CD4-positive, alpha-beta T cell (primary cell): ENCODE results near the gene BNC1. TPM values are rescaled to one million over a fixed set of nuclear protein-coding genes. Genes with fewer than 3 reads are reported as not detected.
A peak's percentile ranks its signal among the peaks of the same experiment; 100 is the strongest.

Source experiments
- ATAC-seq: fragments of 200-7000 bp; cut with Tn5 transposase; one replicate; pipeline ENCODE4 v1.10.0; 2022; ENCODE audit warnings: mild to moderate bottlenecking; ENCODE audit not compliant: poor library complexity
- CTCF ChIA-PET: fragments of 350-600 bp; sonication (Branson Sonifier 250); formaldehyde crosslinking; loops from one replicate; lab custom pipeline; 2021; ENCODE audit warnings: antibody characterized with exemption, inconsistent platforms; lab: Charles Lee
- POLR2A ChIA-PET: fragments of 350-600 bp; sonication (Branson Sonifier 250); formaldehyde crosslinking; loops from one replicate; lab custom pipeline; 2021; ENCODE audit warnings: antibody characterized with exemption, inconsistent platforms; lab: Charles Lee
- DNase-seq, 14 experiments: peaks; one replicate each; pipeline ENCODE4 v3.0.0-alpha.2; 2013 to 2020; ENCODE audit warnings: mixed read lengths in 2 of 14
- H3K27ac ChIP-seq, 2 donors: one replicate each; pipeline versions ENCODE4 v1.5.1 to v1.7.0; 2013; ENCODE audit warnings: low read length in 2 of 2, low read depth in 1 of 2, mild to moderate bottlenecking in 1 of 2
- H3K27me3 ChIP-seq, 2 experiments: 1 replicate in 1 of 2; 2 replicates in 1 of 2; pipeline versions ENCODE4 v1.6.1 to v1.7.0; 2013; ENCODE audit warnings: low read length in 2 of 2, control low read depth in 1 of 2, mild to moderate bottlenecking in 1 of 2, moderate library complexity in 1 of 2; ENCODE audit not compliant: insufficient read depth in 2 of 2, control insufficient read depth in 1 of 2
- H3K36me3 ChIP-seq: one replicate; pipeline ENCODE4 v1.6.1; 2013; ENCODE audit warnings: low read length, control low read depth; ENCODE audit not compliant: insufficient read depth
- H3K4me1 ChIP-seq: one replicate; pipeline ENCODE4 v1.6.1; 2013; ENCODE audit warnings: low read length, control low read depth; ENCODE audit not compliant: insufficient read depth
- H3K4me3 ChIP-seq: one replicate; pipeline ENCODE4 v1.5.1; 2013; ENCODE audit warnings: mild to moderate bottlenecking, low read length, moderate library complexity
- H3K9me3 ChIP-seq, 2 experiments: 1 replicate in 1 of 2; 2 replicates in 1 of 2; pipeline versions ENCODE4 v1.6.1 to v1.7.0; 2013; ENCODE audit warnings: low read length in 2 of 2, mild to moderate bottlenecking in 2 of 2, control low read depth in 1 of 2, moderate library complexity in 1 of 2; ENCODE audit not compliant: control insufficient read depth in 1 of 2, insufficient read depth in 1 of 2
- H3K27ac Mint-ChIP-seq: one replicate; pipeline ENCODE4 v1.8.0; 2020; ENCODE audit warnings: mixed read lengths
- H3K27me3 Mint-ChIP-seq: one replicate; pipeline ENCODE4 v1.8.0; 2021; ENCODE audit warnings: mixed read lengths
- H3K36me3 Mint-ChIP-seq: one replicate; pipeline ENCODE4 v1.8.0; 2021; ENCODE audit warnings: low read depth, mixed read lengths
- H3K4me1 Mint-ChIP-seq: one replicate; pipeline ENCODE4 v1.8.0; 2021; ENCODE audit warnings: low read depth, mixed read lengths
- H3K4me3 Mint-ChIP-seq: one replicate; pipeline ENCODE4 v1.8.0; 2020; ENCODE audit warnings: mild to moderate bottlenecking, mixed read lengths
- H3K9me3 Mint-ChIP-seq: one replicate; pipeline ENCODE4 v1.8.0; 2020; ENCODE audit warnings: mixed read lengths
- CTCF ChIP-seq: fragments of 200-600 bp; IDR thresholded peaks from one replicate; pipeline ENCODE4 v1.8.0; 2022; ENCODE audit warnings: antibody characterized with exemption, mild to moderate bottlenecking
- intact Hi-C, 2 experiments: fragments of 100-400 bp; cut with DNase I in 1 of 2; cut with micrococcal nuclease in 1 of 2; formaldehyde crosslinking; loops; one replicate each; pipeline versions ENCODE4 v1.15.1 to v1.9.0; 2023 to 2025; cut with DNase I, micrococcal nuclease
- polyA plus RNA-seq, 2 donors: library from polyadenylated mRNA; unstranded; fragments of 120-200 nt; gene quantifications; one replicate each; pipeline ENCODE4 v1.2.1, GENCODE V29; 2013
- total RNA-seq, 174 experiments: library from RNA in 2 of 174; stranded (reverse) in 2 of 174; gene quantifications; one replicate each; pipeline ENCODE4 v1.2.3 and lab custom pipeline; 2021 to 2026

BNC1 gene
- not detected for total RNA-seq
- polyA plus RNA-seq (2013, experiment 1 of 2) = not detected
- 0.04 TPM for polyA plus RNA-seq (2013, experiment 2 of 2)
- total RNA-seq (lab: John Stamatoyannopoulos, UW) = 0 to 0.14 (median 0) reads per million in 172 experiments

- DNase-seq = no peak
- peaks cover 37 to 75% of the 10 kb centered on the region in 2 experiments for H3K27me3 ChIP-seq
- intact Hi-C loops = no loop called here
- no peaks in the 10 kb centered on the region for H3K9me3 Mint-ChIP-seq
- H3K27me3 Mint-ChIP-seq = peaks cover 81% of the 10 kb centered on the region
- no peak within 1 kb of the TSS for H3K27ac Mint-ChIP-seq
- H3K4me1 ChIP-seq = peaks cover 12% of the 10 kb centered on the region
- TF ChIP-seq CTCF = no peak
- no peak within 1 kb of the TSS for H3K4me3 ChIP-seq
- ChIA-PET POLR2A (no interaction called here), CTCF (no interaction called here)
- no peak for ATAC-seq
- H3K4me3 Mint-ChIP-seq = peak within 1 kb of the TSS; percentile 25
- H3K27ac ChIP-seq = no peak within 1 kb of the TSS
- H3K36me3 ChIP-seq = no peaks in the 10 kb centered on the region
- H3K9me3 ChIP-seq = peaks cover 0 to 12% of the 10 kb centered on the region in 2 experiments
- peaks cover 6% of the 10 kb centered on the region for H3K4me1 Mint-ChIP-seq
- H3K36me3 Mint-ChIP-seq = no peaks in the 10 kb centered on the region
These were observed at the start of gene BNC1 for GRCh38 chr15:83284559-83285283. TSS of gene BNC1 (minus strand) at chr15:83284664. CDS start at chr15:83284628, 36 bp downstream.

GRCh38 chr15:83327041-83327440 is 42.6 kb upstream of the BNC1 start:
- Mint-ChIP-seq H3K36me3 (no peaks in the 10 kb centered on the region), H3K4me1 (no peaks in the 10 kb centered on the region), H3K27me3 (peaks cover 14% of the 10 kb centered on the region), H3K9me3 (no peaks in the 10 kb centered on the region), H3K4me3 (no peak overlapping the region), H3K27ac (no peak overlapping the region)
- Histone ChIP-seq H3K4me1 (no peaks in the 10 kb centered on the region), H3K9me3 (no peaks in the 10 kb centered on the region), H3K36me3 (no peaks in the 10 kb centered on the region), H3K27me3 (peaks cover 0 to 3% of the 10 kb centered on the region in 2 experiments), H3K4me3 (no peak overlapping the region), H3K27ac (no peak overlapping the region)
- intact Hi-C loops = no loop called here
- ChIA-PET CTCF (no interaction called here), POLR2A (no interaction called here)
- ATAC-seq (no peak), DNase-seq (no peak)
- no peak for TF ChIP-seq CTCF

- no peaks in the 10 kb centered on the region for H3K36me3 Mint-ChIP-seq
- Histone ChIP-seq H3K4me1 (no peaks in the 10 kb centered on the region), H3K4me3 (no peak overlapping the region), H3K27ac (no peak overlapping the region), H3K36me3 (no peaks in the 10 kb centered on the region), H3K9me3 (no peaks in the 10 kb centered on the region), H3K27me3 (no peaks in the 10 kb centered on the region)
- ATAC-seq (no peak), DNase-seq (no peak)
- TF ChIP-seq CTCF = no peak
- intact Hi-C loops = no loop called here
- peaks cover 27% of the 10 kb centered on the region for H3K27me3 Mint-ChIP-seq
- H3K4me3 Mint-ChIP-seq = no peak overlapping the region
- ChIA-PET CTCF (no interaction called here), POLR2A (no interaction called here)
- H3K4me1 Mint-ChIP-seq = no peaks in the 10 kb centered on the region
- H3K9me3 Mint-ChIP-seq = no peaks in the 10 kb centered on the region
- H3K27ac Mint-ChIP-seq = no peak overlapping the region
These were observed 40.3 kb upstream of the BNC1 start for GRCh38 chr15:83324799-83325198.
